Left ventricle myocardium inferior (tissue), 1 donor: Measurements from ENCODE around the gene SPDYE2B. TPM values are rescaled to one million over a fixed set of nuclear protein-coding genes. Genes with fewer than 3 reads are reported as not detected.
"Not testable (repeated sequence)": the region's sequence is repeated elsewhere in the genome, so short reads cannot be mapped to it uniquely, and the experiment has no call there.

ENCODE experiments used
- DNase-seq: peaks from one replicate; pipeline ENCODE4 v3.0.0-alpha.2; 2020
- H3K27ac ChIP-seq: fragments of 200-600 bp; replicated peaks from 2 replicates; pipeline ENCODE4 v1.8.0; 2021
- H3K27me3 ChIP-seq: fragments of 200-600 bp; 2 replicates; pipeline ENCODE4 v1.8.0; 2021; ENCODE audit warnings: low read depth
- H3K36me3 ChIP-seq: fragments of 200-600 bp; 2 replicates; pipeline ENCODE4 v1.8.0; 2021
- H3K4me1 ChIP-seq: fragments of 200-600 bp; 2 replicates; pipeline ENCODE4 v1.8.0; 2021
- H3K4me3 ChIP-seq: fragments of 200-600 bp; 2 replicates; pipeline ENCODE4 v1.8.0; 2021; ENCODE audit warnings: mild to moderate bottlenecking, moderate library complexity
- H3K9me3 ChIP-seq: fragments of 200-600 bp; replicated peaks from 2 replicates; pipeline ENCODE4 v1.8.0; 2021
- intact Hi-C: fragments of 100-400 bp; cut with micrococcal nuclease; formaldehyde crosslinking; loops from one replicate; pipeline ENCODE4 v1.11.0; 2022
- long read RNA-seq: library from polyadenylated mRNA; unstranded; transcript quantifications from one replicate; pipeline ENCODE4 v2.0.0, GENCODE V29; 2021
- total RNA-seq: library from RNA; stranded (reverse); fragmentation: NEBNext Ultra II Directional; extraction: Animal tissue kit (Norgen Biotek cat#: 25700); gene quantifications from one replicate; pipeline ENCODE4 v1.2.1, GENCODE V29; 2021
- donor health status: DM: no; HTN: yes; CAD: no; lungs with severe emphysema.

SPDYE2B gene, protein sequence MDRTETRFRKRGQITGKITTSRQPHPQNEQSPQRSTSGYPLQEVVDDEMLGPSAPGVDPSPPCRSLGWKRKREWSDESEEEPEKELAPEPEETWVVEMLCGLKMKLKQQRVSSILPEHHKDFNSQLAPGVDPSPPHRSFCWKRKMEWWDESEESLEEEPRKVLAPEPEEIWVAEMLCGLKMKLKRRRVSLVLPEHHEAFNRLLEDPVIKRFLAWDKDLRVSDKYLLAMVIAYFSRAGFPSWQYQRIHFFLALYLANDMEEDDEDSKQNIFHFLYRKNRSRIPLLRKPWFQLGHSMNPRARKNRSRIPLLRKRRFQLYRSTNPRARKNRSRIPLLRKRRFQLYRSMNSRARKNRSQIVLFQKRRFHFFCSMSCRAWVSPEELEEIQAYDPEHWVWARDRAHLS
- total RNA-seq: not detected
- long read RNA-seq, partial matches to known transcripts: 0 of 4 reads
- long read RNA-seq, other reads (novel, unspliced or antisense): 4 of 4 reads

DNA sequence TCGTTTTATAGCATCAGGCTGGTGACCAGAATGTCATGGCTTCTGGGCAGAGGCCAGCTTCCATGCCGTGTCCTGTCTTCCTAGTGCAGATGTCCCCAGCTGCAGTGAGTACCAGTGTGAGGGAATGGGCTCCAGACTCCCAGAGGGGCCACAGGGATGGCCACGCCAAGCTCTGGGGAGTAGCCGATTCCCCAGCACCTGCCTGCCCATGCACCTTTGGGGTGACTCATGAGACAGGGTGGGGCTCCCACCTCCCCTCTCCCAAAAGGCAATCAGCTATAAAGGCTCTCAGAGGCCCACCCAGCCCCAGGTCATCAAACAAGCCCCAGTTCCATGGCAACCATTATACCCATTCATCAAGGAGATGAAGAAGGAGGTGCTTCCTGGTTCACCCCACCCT, at the start of gene SPDYE2B:
Gene SPDYE2B (plus strand): TSS at position 396 of the 400 bp plus-strand sequence. CDS start 2,030 bp downstream, outside the sequence.
- H3K36me3 ChIP-seq, intact Hi-C loops, H3K4me3 ChIP-seq, H3K27ac ChIP-seq, H3K9me3 ChIP-seq, DNase-seq, H3K4me1 ChIP-seq, H3K27me3 ChIP-seq: not testable (repeated sequence)

DNA sequence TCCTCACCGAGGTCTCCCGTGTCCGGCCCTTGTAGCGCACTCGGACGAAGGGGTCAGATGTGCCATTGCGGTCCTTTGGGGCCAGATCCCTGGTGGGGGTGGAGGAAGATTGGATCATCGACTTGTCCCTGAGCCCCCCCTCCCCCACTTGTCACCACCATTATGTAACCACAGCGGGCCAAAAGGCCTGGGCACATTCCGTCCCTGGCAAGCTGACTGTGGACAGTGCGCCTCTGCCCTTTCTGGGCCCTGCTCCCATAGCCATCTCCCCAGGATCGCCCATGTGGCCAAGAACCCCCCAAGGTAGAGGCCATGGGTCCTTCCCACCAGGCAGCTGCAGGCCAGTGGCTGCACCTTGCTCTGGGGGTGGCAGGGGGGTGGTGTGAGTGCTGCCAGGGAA, 47.8 kb upstream of the SPDYE2B start:
- H3K36me3 ChIP-seq, H3K9me3 ChIP-seq, DNase-seq, H3K27me3 ChIP-seq, H3K27ac ChIP-seq, intact Hi-C loops, H3K4me3 ChIP-seq, H3K4me1 ChIP-seq: not testable (repeated sequence)

DNA sequence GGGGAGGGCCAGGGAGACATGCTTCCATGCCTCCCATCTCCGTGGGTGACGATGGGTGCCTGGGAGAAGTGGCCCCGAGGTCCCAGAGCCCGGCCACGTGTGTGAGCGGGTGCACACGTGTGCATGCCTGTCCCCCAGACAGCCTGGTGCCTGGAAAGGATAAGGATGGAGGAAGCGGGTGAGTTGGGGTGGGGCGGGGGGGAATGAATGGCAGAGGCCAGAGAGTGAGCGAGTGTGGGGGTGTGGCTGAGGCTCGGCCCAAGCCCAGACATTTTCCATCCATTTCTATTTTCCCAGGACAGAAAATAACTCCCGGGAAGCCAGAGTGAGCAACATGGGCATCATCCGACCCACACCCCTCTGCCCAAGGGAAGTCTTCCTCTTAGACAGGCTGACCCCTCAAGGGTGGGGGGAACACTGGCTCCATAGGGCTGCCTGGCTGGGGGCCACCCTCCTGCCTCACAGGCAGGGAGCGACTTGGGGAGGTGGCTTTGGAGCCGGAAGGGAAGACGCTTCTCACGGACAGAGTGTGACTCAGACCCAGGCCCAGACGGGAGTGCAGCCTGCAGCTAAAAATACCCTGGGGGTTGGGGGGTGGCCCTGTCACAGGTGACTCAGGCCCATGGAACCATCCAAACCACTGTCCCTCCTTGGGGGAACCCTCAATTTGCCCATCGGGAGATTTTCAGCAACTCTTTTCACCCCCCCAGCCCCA, 45.5 kb upstream of the SPDYE2B start:
- DNase-seq, H3K4me3 ChIP-seq, intact Hi-C loops, H3K4me1 ChIP-seq, H3K9me3 ChIP-seq, H3K27ac ChIP-seq, H3K36me3 ChIP-seq, H3K27me3 ChIP-seq: not testable (repeated sequence)

DNA sequence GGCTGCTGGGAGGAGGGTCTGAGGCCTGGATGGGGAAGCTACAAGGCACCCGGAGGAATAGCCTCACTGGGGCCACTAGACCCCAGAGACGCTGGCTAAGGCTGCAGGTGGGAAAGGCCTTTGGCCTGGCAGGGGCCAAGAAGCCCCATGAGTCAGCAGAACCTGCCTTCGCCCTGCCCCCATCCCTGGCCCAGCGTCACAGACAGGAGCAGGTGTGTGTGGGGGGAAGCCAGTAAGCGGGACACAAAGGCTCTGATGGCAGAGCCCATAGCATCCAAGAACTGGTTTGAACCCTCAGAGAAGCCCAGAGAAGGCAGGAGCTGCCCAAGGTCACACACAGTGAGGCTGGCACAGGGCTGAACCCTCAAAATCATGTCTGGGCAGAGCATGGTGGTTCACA, 43.3 kb upstream of the SPDYE2B start:
- H3K27ac ChIP-seq, DNase-seq, H3K9me3 ChIP-seq, H3K4me1 ChIP-seq, H3K4me3 ChIP-seq, H3K36me3 ChIP-seq, intact Hi-C loops, H3K27me3 ChIP-seq: not testable (repeated sequence)

DNA sequence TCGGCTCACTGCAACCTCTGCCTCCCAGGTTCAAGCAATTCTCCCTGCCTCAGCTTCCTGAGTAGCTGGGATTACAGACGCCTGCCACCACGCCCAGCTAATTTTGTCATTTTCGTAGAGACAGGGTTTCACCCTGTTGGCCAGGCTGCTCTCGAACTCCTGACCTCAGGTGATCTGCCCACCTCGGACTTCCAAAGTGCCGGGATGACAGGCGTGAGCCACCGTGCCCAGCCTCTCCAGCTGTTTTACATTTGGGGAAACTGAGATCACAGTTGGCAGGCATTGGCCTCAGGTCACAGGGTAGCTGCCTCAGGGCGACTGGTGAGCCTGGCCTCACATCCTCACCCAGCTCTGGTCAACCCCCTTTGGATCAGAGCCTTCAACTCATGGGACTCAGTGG, 40.4 kb upstream of the SPDYE2B start:
- H3K9me3 ChIP-seq, H3K27ac ChIP-seq, intact Hi-C loops, H3K4me3 ChIP-seq, H3K27me3 ChIP-seq, H3K4me1 ChIP-seq, H3K36me3 ChIP-seq, DNase-seq: not testable (repeated sequence)

DNA sequence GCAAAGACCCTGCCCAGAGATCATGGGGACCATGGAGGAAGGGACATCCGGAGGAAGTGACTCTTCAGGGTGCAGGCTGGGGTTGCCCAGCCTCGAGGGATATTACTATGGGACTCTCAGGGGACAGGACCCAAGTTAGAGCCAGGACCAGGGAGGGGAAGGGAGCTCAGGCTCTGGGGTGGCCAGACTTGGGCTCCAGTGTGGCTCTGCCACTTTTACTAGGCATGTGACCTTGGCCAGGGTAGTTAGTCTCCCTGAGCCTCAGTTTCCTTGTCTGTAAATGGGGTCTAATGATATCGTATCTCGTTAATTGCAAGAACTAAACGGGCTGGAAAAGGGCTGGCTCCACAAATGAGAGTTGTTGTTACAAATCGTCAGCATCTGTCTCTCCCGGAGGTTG, 39.7 kb upstream of the SPDYE2B start:
- H3K4me3 ChIP-seq, H3K9me3 ChIP-seq, H3K27me3 ChIP-seq, intact Hi-C loops, H3K36me3 ChIP-seq, H3K27ac ChIP-seq, H3K4me1 ChIP-seq: not testable (repeated sequence)
- DNase-seq: peak; percentile 13

DNA sequence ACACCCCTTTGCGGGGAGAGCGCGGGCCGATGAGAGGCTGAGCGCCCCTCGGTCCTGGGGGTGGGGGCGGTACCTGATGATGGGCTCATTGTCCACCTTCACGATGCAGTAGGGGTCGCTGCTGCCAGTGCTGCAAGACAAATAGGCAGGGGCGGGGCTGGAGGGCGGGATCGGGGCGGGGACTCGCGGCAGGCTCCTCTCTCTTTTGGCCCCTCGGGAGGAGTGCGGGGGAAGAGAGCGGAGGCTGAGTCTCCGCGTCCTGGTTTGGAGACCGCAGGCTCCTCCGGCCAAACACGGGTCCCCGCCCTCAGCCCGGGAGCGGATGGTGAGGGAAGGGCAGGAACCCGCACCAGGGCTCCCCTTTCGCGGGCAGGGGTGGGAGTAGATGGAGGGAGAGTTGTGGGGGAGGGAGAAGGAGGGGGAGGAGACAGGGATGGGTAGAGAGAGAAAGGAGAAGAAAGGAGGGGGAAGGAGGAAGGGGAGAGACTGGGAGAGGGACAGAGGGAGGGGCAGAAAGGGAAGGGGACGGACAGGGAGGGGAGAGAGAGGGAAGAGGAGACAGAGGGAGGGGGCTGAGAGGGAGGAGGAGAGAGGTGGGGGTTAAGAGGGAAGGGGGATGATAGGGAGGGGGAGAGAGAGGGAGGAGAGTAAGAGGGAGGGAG, 39.0 kb upstream of the SPDYE2B start:
- intact Hi-C loops, H3K4me1 ChIP-seq, DNase-seq, H3K27me3 ChIP-seq, H3K9me3 ChIP-seq, H3K4me3 ChIP-seq, H3K27ac ChIP-seq, H3K36me3 ChIP-seq: not testable (repeated sequence)

DNA sequence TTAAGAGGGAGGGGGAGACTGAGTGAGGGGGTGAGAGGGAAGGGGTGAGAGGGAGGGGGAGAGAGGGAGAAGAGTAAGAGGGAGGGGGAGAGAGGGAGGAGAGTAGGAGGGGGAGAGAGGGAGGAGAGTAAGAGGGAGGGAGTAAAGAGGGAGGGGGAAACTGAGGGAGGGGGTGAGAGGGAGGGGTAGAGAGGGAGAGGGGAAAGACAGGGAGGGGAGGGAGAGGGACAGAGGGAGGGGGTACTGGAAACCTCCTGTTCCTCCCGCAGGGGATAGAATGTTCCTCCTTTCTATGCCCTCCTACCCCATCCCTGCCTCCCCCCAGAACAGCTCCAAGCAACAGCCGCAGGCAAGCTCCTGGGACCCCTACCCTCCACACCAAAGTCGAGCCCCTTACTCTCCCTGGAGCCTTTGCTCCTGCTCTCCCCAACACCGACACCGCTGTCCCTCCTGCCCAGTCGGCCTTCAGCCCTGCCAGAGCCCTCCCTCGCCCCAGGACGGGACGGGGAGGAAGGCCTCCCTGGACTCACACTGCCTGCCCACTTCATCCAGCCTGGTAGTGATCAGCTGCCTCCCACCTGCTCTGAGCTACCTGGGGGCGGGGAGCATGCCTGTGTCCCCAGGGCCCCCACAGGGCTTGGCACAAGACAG, 38.3 kb upstream of the SPDYE2B start:
- H3K27me3 ChIP-seq, H3K36me3 ChIP-seq, H3K4me1 ChIP-seq, H3K9me3 ChIP-seq, intact Hi-C loops: not testable (repeated sequence)
- peak; percentile 24 for DNase-seq
- H3K4me3 ChIP-seq: peak overlapping the region; percentile 23
- peak overlapping the region; percentile 63 for H3K27ac ChIP-seq

DNA sequence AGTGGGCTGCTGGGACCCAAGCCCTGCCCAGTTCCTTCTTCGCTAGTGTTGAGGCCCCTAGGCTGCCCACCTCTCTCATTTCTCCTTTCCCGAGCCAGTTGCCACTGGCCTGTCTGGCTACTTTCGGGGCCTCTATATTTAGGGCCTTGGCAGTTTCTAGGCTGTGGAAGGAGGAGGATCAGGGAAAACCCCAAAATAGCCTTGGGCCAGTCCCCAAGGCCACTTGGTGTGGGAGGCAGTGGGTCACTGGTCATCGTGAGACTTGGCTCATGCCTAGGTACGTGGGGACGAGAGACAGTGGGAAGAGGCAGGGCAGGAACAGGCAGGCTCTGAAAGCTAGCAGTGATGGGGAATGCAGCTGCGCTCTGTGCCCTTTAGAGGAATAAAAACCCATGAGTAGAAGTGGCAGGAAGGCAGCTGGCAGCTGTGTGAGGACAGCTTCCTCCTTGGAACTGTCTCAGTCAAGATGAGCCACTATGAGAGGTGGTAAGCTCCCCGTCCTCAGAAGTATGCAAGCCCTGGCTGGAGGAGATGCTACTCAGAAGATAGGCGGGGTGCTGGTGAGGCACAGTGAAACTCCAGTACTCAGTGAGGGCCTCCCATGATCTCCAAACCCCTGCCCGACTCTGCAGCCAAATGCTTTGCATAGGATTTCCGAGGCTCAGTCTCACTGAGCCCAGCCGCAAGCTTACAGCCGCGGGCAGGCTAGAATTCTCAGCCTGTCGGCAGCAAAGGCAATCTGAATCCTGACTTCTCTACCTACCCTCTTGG, 36.4 kb upstream of the SPDYE2B start:
- H3K4me3 ChIP-seq, H3K27me3 ChIP-seq, H3K36me3 ChIP-seq, intact Hi-C loops, H3K9me3 ChIP-seq, H3K4me1 ChIP-seq: not testable (repeated sequence)
- DNase-seq: peak; percentile 11
- H3K27ac ChIP-seq: peak overlapping the region; percentile 64

DNA sequence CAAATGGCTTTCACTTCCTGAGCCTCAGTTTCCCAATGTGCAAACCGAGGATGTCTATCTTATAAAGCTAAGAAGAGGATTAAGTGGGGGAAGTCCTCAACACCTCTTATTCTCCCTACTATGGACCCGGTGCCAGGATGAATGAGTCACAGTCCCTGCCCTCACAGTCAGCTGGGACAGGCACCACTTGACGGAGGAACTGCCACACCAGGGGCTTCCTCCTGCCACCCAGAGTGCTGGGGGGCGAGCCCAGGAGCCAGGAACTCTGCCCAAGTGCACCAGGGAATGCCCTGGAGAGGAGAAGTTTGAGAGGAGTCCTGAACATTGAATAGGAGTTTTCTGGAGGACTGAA, 35.8 kb upstream of the SPDYE2B start:
- H3K4me3 ChIP-seq, H3K36me3 ChIP-seq, H3K4me1 ChIP-seq, H3K27me3 ChIP-seq, H3K9me3 ChIP-seq, DNase-seq, H3K27ac ChIP-seq, intact Hi-C loops: not testable (repeated sequence)

DNA sequence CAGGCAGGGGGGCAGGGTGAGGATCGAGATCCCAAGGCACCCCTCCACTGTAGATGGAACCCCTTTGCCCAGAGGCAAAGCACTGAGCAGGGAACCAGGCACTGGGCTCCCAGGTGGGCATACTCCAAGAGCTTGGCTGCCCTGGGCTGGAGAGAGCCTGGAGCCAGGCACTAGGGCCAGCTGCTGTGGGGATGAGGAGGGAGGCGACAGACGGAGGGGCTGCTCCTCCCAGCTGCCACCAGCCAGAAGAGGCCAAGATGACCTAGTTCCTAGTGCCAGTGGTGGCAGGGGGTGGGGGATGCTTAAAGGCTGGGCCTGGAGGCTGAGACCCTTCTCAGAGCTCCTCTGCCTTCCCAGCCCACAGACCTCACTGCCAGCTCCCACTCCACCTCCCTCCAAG, 35.2 kb upstream of the SPDYE2B start:
- H3K9me3 ChIP-seq, H3K27me3 ChIP-seq, H3K4me1 ChIP-seq, H3K27ac ChIP-seq, intact Hi-C loops, H3K36me3 ChIP-seq, DNase-seq, H3K4me3 ChIP-seq: not testable (repeated sequence)

DNA sequence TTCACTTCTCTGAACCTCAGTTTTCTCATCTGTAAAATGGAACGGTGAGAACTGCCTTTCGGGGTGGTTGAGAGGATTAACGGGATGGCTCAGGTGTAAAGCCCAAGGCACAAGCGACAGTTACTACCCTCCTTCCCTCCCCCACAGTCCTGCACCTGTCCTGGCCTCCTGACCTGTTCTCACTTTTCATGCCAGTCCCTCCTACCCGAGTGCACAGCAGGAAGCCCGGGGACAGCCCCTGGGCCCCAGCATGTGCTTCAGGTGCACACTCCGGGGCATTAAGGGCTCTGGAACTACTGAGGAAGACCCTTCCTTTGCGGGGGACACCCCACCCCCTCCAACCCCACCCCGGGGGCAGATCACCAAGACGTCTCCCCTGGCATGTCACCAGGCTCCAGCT, 34.2 kb upstream of the SPDYE2B start:
- H3K4me3 ChIP-seq, DNase-seq, H3K4me1 ChIP-seq, H3K27me3 ChIP-seq, intact Hi-C loops, H3K36me3 ChIP-seq, H3K9me3 ChIP-seq, H3K27ac ChIP-seq: not testable (repeated sequence)
